Prostate gland (tissue), 2 donors: ENCODE data around the gene SELENOH.

ENCODE experiments used
- POLR2AphosphoS5 ChIP-seq: sonication (generic); formaldehyde crosslinking; IDR thresholded peaks from one replicate; pipeline ENCODE4 v1.6.1; 2017; ENCODE audit warnings: antibody characterized with exemption
- TF ChIP-seq, protein P1 (sequence below), 4 experiments: fragments of 200-600 bp in 2 of 4; fragments of 450-650 bp in 2 of 4; sonication (generic) in 2 of 4; IDR thresholded peaks; 1 replicate in 3 of 4; 2 replicates in 1 of 4; pipeline ENCODE4 v1.5.1; 2016 to 2019; ENCODE audit warnings: antibody characterized with exemption in 4 of 4, mild to moderate bottlenecking in 2 of 4, moderate library complexity in 2 of 4

DNA sequence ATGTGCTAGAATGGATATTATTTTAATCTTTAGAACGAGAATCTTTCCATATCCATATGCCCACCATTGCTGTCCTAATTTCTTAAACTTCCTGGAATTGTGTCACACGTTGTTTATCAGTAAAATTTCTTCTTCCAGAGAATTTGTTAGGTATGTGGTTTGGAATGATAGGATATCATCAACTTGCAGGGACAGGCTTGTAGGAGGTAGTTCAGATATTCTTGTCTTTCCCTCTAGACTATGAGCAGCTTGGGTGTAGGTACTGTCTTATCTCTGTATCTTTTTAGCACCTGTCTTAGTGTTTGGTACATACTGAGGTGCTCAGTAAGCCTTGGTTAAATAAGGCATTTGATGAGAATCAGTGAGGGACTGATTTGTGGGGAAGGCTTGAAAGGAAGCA lies 23.7 kb downstream of the SELENOH start:
- TF ChIP-seq, protein P1, sequence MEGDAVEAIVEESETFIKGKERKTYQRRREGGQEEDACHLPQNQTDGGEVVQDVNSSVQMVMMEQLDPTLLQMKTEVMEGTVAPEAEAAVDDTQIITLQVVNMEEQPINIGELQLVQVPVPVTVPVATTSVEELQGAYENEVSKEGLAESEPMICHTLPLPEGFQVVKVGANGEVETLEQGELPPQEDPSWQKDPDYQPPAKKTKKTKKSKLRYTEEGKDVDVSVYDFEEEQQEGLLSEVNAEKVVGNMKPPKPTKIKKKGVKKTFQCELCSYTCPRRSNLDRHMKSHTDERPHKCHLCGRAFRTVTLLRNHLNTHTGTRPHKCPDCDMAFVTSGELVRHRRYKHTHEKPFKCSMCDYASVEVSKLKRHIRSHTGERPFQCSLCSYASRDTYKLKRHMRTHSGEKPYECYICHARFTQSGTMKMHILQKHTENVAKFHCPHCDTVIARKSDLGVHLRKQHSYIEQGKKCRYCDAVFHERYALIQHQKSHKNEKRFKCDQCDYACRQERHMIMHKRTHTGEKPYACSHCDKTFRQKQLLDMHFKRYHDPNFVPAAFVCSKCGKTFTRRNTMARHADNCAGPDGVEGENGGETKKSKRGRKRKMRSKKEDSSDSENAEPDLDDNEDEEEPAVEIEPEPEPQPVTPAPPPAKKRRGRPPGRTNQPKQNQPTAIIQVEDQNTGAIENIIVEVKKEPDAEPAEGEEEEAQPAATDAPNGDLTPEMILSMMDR (IDR thresholded peaks at IDR 0.05), result no peak
- no peak for TF ChIP-seq POLR2AphosphoS5
